ENCODE results near the gene RAB1B.

RAB1B gene

GRCh38 chr11:66268244-66268951 lies at the start of gene RAB1B:
TSS of gene RAB1B (plus strand) at chr11:66268639. CDS start at chr11:66268680, 41 bp downstream.
- DNase-seq (ENCODE audit: low spot score): peak; percentile 95

GRCh38 chr11:66218846-66219620 lies 49.4 kb upstream of the RAB1B start:
- no peak for DNase-seq (ENCODE audit: low spot score)

DNA sequence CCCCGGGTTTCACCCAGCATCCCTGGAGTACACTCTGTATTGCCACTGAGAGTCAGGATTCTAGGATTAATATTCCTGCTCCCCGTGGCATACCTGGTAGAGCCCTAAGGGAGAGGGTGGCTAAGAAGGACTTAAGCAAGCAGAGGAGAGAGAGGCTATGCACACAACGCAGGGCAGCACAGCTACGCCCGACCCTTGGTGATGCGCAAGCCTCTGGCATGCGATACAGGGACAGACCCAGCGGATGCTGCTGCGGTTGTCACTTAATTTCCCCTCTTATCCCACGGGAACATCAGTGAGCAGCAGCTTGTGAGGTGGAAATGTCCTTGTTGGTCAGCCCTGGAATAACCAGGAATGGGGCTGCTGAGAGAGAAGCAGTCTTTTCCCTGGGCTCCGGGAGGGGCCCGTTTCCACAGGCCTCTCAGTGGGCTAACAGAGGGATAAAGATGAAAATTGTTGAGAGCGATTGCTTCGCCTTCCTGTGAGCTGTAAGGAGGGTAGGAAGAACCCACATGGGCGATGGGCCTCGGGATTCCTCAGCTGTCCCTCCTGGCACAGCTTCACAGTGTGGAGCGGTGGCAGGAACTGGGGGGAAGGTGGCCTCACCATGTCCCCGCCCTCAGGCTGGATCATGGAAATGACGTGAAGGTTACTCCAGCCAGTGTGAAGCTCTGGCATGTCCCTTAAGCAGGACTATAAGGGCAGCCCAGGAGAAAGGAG lies 48.4 kb upstream of the RAB1B start:
- no peak for DNase-seq (ENCODE audit: low spot score)

GRCh38 chr11:66220566-66220935 lies 47.9 kb upstream of the RAB1B start:
- DNase-seq (ENCODE audit: low spot score): no peak

- DNase-seq (ENCODE audit: low spot score): no peak
These were observed 47.4 kb upstream of the RAB1B start for GRCh38 chr11:66221012-66221411.

DNA sequence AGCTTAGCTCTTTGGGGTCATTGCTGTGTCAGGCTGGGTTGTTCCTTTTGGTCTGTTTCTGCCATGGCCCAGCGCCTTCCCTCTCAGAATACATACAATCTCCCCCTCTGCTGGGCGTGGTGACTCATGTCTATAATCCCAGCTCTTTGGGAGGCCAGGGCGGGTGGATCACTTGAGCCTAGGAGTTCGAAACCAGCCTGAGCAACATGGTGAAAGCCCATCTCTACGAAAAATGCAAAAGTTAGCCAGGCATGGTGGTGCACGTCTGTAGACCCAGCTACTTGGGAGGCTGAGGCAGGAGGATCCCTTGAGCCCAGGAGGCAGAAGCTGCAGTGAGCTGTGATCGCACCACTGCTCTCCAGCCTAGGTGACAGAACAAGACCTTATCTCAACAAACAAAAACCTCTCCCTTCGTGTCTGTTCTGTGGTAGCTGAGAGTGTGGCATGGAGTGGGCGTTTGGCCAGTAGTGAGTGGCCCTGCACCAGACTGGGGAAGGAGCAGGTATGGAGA lies 46.7 kb upstream of the RAB1B start:
- no peak for DNase-seq (ENCODE audit: low spot score)

- peak; percentile 95 for DNase-seq (ENCODE audit: low spot score)
These were observed 45.9 kb upstream of the RAB1B start for GRCh38 chr11:66222358-66223149.

- no peak for DNase-seq (ENCODE audit: low spot score)
These were observed 44.1 kb upstream of the RAB1B start for GRCh38 chr11:66224226-66224855.

DNA sequence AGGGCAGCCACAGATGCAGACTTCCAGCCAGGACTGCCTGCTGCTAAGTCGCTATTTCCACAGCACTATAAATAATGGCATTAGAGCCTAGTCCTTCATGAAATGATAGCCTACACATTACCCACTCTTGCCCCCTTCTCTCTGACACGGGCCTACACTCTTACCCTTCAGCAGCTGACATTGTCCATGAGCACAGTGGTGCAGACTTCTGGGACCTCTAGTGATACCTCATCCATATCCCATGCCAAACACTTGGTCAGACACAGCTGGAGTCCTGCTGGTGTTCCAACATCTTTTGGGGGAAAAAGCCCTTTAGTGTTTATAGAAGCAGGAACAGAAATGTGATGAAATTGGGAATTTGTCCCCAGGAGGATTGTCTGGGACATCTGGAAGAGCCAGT lies 43.4 kb upstream of the RAB1B start:
- DNase-seq (ENCODE audit: low spot score): no peak

DNA sequence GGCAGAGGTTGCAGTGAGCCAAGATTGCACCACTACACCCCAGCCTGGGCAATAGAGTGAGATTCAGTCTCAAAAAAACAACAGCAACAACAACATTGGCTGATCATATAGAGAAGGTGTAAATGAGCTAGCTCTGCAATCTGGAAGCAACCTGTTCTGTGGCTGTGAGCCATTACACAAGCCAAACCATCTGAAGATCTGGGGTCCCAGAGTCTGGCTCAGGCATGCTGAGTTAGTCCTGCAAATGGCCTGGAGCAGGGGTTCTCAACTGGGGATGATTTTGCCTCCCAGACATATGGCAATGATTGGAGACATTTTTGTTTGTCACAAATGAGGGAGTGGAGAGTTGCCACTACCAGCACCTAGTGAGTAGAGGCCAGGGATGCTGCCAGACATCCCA lies 42.3 kb upstream of the RAB1B start:
- DNase-seq (ENCODE audit: low spot score): no peak

DNA sequence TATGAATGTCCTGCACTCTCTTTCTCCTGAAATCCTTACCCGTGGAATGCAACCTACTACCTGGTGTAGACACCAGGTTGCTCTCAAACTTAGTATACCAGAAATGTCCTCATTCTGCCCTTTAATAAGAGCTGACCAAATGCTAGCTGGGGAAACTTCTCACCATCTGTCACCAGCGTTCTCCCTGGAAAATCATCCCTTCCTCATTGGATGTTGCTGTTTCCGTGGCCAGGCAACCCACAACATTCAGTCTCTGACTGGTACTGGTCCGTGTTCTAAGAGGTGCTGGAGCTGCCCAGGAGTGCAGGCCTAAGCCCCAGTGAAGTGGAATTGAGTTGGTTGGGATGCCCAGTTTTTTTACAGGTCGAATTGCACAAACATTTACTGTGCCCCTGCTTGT lies 40.7 kb upstream of the RAB1B start:
- DNase-seq (ENCODE audit: low spot score): no peak

DNA sequence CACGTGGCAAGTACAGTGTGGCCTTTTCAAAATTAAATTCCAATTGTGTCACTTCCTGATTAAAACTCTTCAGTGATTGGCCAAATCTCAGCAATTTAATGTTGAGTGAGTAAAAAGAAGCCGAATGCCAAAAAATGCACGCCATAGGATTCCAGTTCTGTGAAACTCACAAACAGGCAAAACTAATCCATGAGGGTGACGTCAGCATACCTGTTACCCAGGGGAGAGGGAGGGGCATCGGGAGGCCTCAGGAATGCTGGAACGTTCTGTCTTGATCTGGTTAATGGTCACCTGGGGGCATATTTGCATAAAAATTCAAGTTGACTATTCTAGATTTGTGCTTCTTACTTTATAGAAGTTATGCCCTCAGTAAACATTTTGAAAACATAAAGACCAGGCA lies 39.9 kb upstream of the RAB1B start:
- DNase-seq (ENCODE audit: low spot score): peak; percentile 60

GRCh38 chr11:66230156-66230555 lies 38.3 kb upstream of the RAB1B start:
- DNase-seq (ENCODE audit: low spot score): no peak

DNA sequence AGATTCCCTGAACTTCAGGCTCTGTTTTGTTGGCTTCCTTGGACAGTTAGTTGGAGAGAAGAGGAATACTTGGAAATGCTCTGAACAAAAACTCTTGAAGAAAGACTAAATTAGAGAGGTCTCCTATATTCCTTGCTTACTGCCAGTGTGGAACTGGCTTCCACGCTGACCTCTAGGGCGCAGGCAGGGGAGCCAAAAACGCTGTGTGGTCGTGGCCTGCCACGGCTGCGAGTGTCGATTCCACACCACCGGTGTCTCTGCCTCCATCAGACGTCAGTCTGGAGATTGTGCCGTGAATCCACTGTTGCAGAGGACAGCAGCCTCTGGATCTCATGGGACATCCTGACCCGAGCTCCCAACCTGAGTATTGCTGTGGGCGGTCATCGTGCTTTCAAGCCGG lies 37.5 kb upstream of the RAB1B start:
- no peak for DNase-seq (ENCODE audit: low spot score)

GRCh38 chr11:66231561-66231960 lies 36.9 kb upstream of the RAB1B start:
- peak; percentile 25 for DNase-seq (ENCODE audit: low spot score)

DNA sequence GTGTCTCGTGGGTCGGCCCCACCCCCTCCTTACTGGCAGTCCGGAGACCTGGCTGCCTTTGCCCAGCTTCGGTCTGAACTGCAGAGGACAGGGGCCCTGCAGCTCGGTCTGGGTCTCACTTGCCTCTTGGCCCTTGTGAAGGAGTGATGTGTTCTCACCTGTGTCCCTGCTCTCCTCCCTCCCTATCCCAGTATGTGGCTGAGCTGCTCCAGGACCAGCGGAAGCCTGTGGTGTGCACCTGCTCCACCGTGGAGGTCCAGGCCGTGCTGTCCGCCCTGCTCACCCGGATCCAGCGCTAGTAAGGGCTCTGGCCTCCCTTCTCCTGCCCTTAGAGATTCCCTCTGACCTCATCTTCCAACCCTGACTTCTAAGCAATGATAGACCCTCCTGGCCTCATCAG lies 35.7 kb upstream of the RAB1B start:
- no peak for DNase-seq (ENCODE audit: low spot score)

DNA sequence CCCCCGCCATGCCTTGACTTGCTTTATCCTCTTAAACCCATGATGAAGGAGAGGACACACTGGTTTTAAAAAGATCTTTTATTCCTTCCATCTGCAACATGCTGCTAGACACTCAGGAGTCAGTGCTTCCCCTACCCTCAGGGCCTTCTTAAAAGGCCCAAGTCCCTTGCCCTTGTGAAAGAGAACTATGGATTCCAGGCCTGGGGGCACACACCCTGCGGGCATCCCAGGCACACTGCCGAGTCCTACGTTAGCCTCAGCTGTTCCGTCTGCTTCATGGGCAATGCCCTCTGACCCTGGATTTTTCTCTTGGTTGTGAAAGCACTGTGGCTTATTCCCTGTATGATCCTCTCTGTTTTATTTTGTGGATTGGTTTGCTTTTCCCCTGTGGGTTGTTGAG lies 35.1 kb upstream of the RAB1B start:
- DNase-seq (ENCODE audit: low spot score): no peak

GRCh38 chr11:66235141-66235540 lies 33.3 kb upstream of the RAB1B start:
- no peak for DNase-seq (ENCODE audit: low spot score)

GRCh38 chr11:66237867-66238266 lies 30.6 kb upstream of the RAB1B start:
- DNase-seq (ENCODE audit: low spot score): no peak

DNA sequence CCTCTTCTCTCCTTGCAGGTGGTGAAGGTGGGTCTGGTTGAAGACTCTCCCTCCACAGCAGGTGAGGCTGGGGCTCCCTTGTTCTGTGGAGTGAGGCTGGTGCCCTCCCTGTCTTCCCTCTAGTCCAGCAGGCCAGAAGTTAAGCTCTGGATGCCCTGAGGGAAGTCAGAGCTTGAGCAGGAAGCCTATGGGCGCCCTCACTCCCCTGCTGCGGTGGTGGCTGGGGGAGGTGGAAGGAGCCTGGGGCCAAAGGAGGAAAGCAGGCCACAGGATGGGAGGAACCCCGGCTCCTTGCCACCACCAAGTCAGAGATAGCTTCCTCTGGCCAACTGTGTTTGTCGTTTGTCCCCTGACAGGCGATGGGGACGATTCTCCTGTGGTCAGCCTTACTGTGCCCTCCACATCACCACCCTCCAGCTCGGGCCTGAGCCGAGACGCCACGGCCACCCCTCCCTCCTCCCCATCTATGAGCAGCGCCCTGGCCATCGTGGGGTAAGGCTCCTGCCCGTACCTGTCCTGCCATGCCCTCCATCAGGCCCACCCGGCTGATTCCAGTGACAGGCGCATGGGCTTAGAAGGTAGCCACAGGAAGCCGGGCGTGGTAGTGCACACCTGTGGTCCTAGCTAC lies 29.5 kb upstream of the RAB1B start:
- DNase-seq (ENCODE audit: low spot score): no peak

- DNase-seq (ENCODE audit: low spot score): no peak
These were observed 28.9 kb upstream of the RAB1B start for GRCh38 chr11:66239511-66239910.

Data from iPS-NIHi11 (cell line).